ENCODE measurements around the gene BTBD9.

Gene BTBD9

GRCh38 chr6:38271081-38271480, 368.6 kb downstream of the BTBD9 start:
- no peak overlapping the region for H3K4me3 ChIP-seq (replicated peaks; ENCODE audit: low read depth, low read length)
- no peak for DNase-seq (ENCODE audit: low read depth)
- TF ChIP-seq, protein P1, sequence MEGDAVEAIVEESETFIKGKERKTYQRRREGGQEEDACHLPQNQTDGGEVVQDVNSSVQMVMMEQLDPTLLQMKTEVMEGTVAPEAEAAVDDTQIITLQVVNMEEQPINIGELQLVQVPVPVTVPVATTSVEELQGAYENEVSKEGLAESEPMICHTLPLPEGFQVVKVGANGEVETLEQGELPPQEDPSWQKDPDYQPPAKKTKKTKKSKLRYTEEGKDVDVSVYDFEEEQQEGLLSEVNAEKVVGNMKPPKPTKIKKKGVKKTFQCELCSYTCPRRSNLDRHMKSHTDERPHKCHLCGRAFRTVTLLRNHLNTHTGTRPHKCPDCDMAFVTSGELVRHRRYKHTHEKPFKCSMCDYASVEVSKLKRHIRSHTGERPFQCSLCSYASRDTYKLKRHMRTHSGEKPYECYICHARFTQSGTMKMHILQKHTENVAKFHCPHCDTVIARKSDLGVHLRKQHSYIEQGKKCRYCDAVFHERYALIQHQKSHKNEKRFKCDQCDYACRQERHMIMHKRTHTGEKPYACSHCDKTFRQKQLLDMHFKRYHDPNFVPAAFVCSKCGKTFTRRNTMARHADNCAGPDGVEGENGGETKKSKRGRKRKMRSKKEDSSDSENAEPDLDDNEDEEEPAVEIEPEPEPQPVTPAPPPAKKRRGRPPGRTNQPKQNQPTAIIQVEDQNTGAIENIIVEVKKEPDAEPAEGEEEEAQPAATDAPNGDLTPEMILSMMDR (IDR thresholded peaks at IDR 0.05; ENCODE audit: low read length, missing control alignments): no peak

DNA sequence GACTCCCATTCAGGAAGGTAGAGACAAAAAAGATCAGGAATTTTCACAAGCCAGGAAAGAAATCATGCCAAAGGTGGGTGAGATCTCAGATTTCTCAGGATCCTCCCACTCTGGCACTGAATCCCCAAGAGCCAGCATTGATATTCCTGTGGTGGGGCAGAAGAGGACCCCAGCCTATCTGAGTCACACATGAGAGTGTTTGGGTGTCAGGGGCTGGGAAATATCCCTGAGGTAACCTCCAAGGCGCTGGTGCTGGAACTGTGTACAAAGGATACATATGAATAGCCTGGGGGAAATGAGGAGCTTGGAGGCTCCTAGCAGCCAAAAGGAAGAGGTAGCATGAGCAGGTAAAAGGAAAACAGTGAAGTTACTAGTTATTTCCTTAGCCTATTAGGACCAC, 369.4 kb downstream of the BTBD9 start:
- DNase-seq (ENCODE audit: low read depth): no peak
- H3K4me3 ChIP-seq (replicated peaks; ENCODE audit: low read depth, low read length): no peak overlapping the region
- TF ChIP-seq, protein P1 (IDR thresholded peaks at IDR 0.05; ENCODE audit: low read length, missing control alignments): no peak

- no peak for DNase-seq (ENCODE audit: low read depth)
- TF ChIP-seq, protein P1 (IDR thresholded peaks at IDR 0.05; ENCODE audit: low read length, missing control alignments): no peak
- no peak overlapping the region for H3K4me3 ChIP-seq (replicated peaks; ENCODE audit: low read depth, low read length)
These were observed 370.1 kb downstream of the BTBD9 start for GRCh38 chr6:38269461-38270172.

DNA sequence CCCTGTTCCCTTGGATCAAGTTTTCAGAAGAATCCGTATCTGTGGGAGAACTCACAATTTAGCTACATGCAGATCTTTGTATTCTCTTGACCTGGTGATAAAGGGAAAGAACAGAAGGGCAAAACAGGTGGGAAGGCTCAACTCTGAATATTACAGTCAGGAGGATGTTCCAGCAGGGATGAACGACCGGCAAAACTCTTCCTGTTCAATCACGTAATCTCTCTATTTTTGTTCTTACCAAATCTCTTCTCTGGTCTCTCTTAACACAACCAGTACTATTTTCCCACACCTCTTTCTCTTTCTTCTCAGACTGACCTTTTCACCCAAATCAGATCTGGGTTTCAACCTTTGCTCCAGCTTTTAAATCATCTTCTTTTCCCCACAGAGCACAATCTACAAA, 371.4 kb downstream of the BTBD9 start:
- no peak overlapping the region for H3K4me3 ChIP-seq (replicated peaks; ENCODE audit: low read depth, low read length)
- TF ChIP-seq, protein P1 (IDR thresholded peaks at IDR 0.05; ENCODE audit: low read length, missing control alignments): no peak
- DNase-seq (ENCODE audit: low read depth): no peak

- no peak for DNase-seq (ENCODE audit: low read depth)
- TF ChIP-seq, protein P1 (IDR thresholded peaks at IDR 0.05; ENCODE audit: low read length, missing control alignments): no peak
- no peak overlapping the region for H3K4me3 ChIP-seq (replicated peaks; ENCODE audit: low read depth, low read length)
These were observed 372.8 kb downstream of the BTBD9 start for GRCh38 chr6:38266921-38267354.

DNA sequence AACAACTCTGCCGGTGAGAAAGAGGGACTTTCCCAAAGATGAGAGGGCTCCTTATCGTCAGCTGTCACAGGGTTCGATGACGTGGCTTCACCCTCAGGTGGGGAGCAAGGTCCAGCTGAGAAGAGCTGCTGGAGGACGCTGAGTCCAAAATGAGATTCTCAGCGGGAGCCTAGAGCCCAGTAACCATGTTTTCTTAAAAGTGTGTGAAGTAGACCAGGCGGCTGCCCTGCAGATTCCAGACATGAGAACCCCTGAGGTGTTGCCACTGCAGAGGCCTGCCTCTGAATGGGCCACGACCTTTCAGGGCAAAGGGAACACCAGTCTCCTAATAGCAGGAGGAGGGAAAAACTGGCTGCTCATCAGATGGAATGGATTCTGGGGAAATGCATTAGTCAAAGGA, 375.1 kb downstream of the BTBD9 start:
- no peak overlapping the region for H3K4me3 ChIP-seq (replicated peaks; ENCODE audit: low read depth, low read length)
- TF ChIP-seq, protein P1 (IDR thresholded peaks at IDR 0.05; ENCODE audit: low read length, missing control alignments): no peak
- no peak for DNase-seq (ENCODE audit: low read depth)

DNA sequence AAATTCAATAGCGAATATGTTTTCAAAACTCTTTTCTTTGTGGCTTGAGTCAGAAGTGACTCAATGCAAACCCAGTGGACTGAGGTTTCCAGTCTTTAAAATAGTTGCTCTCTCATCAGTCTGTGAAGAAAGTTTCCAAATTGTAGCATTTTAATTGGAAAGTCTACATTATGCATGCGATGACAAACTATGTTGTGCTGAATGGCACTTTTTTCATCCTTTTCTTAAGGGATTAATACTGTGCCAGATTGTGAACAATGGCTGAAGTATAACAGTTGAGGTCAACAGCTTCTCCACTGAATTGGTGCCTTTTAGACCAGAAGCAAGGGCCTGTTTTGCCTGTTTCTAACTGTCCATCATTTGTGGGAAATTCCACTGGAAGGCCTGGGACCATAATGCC, 377.1 kb downstream of the BTBD9 start:
- no peak overlapping the region for H3K4me3 ChIP-seq (replicated peaks; ENCODE audit: low read depth, low read length)
- DNase-seq (ENCODE audit: low read depth): no peak
- TF ChIP-seq, protein P1 (IDR thresholded peaks at IDR 0.05; ENCODE audit: low read length, missing control alignments): no peak

All from fibroblast of pulmonary artery (primary cell).